ENCODE results near the gene HBG1. TPM values are rescaled to one million over a fixed set of nuclear protein-coding genes. Genes with fewer than 3 reads are reported as not detected.

Gene HBG1
- total RNA-seq, 4 donors from 2014 or later: 5.7 TPM; not detected in 3

GRCh38 chr11:5286351-5286750 is 36.7 kb upstream of the HBG1 start:
- no peaks in the 10 kb centered on the region for H3K36me3 ChIP-seq
- DNase-seq: no peak
- no peaks in the 10 kb centered on the region for H3K9me3 ChIP-seq
- TF ChIP-seq CTCF (IDR thresholded peaks at IDR 0.05): no peak
- H3K27me3 ChIP-seq: no peaks in the 10 kb centered on the region
- intact Hi-C loops (cut with DNase I; ENCODE audit: low total_unique reads): no loop called here
- H3K27ac ChIP-seq: no peak overlapping the region
- no peaks in the 10 kb centered on the region for H3K4me1 ChIP-seq
- H3K4me3 ChIP-seq: no peak overlapping the region

GRCh38 chr11:5285703-5286340 is 36.2 kb upstream of the HBG1 start:
- no peak for DNase-seq
- H3K27me3 ChIP-seq: no peaks in the 10 kb centered on the region
- intact Hi-C loops (cut with DNase I; ENCODE audit: low total_unique reads): no loop called here
- H3K36me3 ChIP-seq: no peaks in the 10 kb centered on the region
- TF ChIP-seq POLR2A (IDR thresholded peaks at IDR 0.05) (no peak), CTCF (IDR thresholded peaks at IDR 0.05) (no peak)
- H3K9me3 ChIP-seq: no peaks in the 10 kb centered on the region
- H3K4me1 ChIP-seq: no peaks in the 10 kb centered on the region
- no peak overlapping the region for H3K27ac ChIP-seq
- no peak overlapping the region for H3K4me3 ChIP-seq

GRCh38 chr11:5284637-5285036 is 35.0 kb upstream of the HBG1 start:
- no peak overlapping the region for H3K4me3 ChIP-seq
- no peaks in the 10 kb centered on the region for H3K4me1 ChIP-seq
- no peak for DNase-seq
- H3K27ac ChIP-seq: no peak overlapping the region
- no peaks in the 10 kb centered on the region for H3K27me3 ChIP-seq
- TF ChIP-seq POLR2A (IDR thresholded peaks at IDR 0.05) (no peak), CTCF (IDR thresholded peaks at IDR 0.05) (no peak)
- no peaks in the 10 kb centered on the region for H3K9me3 ChIP-seq
- no peaks in the 10 kb centered on the region for H3K36me3 ChIP-seq
- intact Hi-C loops (cut with DNase I; ENCODE audit: low total_unique reads): no loop called here

- H3K9me3 ChIP-seq: no peaks in the 10 kb centered on the region
- intact Hi-C loops (cut with DNase I; ENCODE audit: low total_unique reads): no loop called here
- no peak overlapping the region for H3K27ac ChIP-seq
- H3K4me3 ChIP-seq: no peak overlapping the region
- H3K36me3 ChIP-seq: no peaks in the 10 kb centered on the region
- no peaks in the 10 kb centered on the region for H3K4me1 ChIP-seq
- DNase-seq: no peak
- H3K27me3 ChIP-seq: no peaks in the 10 kb centered on the region
- no peak for TF ChIP-seq CTCF (IDR thresholded peaks at IDR 0.05)
- TF ChIP-seq POLR2A (IDR thresholded peaks at IDR 0.05): no peak
Observed at GRCh38 chr11:5283882-5284281, 34.2 kb upstream of the HBG1 start.

GRCh38 chr11:5283086-5283485 is 33.4 kb upstream of the HBG1 start:
- no peaks in the 10 kb centered on the region for H3K4me1 ChIP-seq
- no peaks in the 10 kb centered on the region for H3K36me3 ChIP-seq
- no peak overlapping the region for H3K27ac ChIP-seq
- DNase-seq: no peak
- H3K4me3 ChIP-seq: no peak overlapping the region
- no peaks in the 10 kb centered on the region for H3K9me3 ChIP-seq
- intact Hi-C loops (cut with DNase I; ENCODE audit: low total_unique reads): no loop called here
- TF ChIP-seq POLR2A (IDR thresholded peaks at IDR 0.05) (no peak), CTCF (IDR thresholded peaks at IDR 0.05) (no peak)
- H3K27me3 ChIP-seq: no peaks in the 10 kb centered on the region

All from uterus (tissue), 4 donors.